ENCODE measurements around the gene TOR1B. TPM values are rescaled to one million over a fixed set of nuclear protein-coding genes. Genes with fewer than 3 reads are reported as not detected.

The TOR1B gene, protein sequence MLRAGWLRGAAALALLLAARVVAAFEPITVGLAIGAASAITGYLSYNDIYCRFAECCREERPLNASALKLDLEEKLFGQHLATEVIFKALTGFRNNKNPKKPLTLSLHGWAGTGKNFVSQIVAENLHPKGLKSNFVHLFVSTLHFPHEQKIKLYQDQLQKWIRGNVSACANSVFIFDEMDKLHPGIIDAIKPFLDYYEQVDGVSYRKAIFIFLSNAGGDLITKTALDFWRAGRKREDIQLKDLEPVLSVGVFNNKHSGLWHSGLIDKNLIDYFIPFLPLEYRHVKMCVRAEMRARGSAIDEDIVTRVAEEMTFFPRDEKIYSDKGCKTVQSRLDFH
- 32.8 and 39.5 TPM in 2 replicates for total RNA-seq

DNA sequence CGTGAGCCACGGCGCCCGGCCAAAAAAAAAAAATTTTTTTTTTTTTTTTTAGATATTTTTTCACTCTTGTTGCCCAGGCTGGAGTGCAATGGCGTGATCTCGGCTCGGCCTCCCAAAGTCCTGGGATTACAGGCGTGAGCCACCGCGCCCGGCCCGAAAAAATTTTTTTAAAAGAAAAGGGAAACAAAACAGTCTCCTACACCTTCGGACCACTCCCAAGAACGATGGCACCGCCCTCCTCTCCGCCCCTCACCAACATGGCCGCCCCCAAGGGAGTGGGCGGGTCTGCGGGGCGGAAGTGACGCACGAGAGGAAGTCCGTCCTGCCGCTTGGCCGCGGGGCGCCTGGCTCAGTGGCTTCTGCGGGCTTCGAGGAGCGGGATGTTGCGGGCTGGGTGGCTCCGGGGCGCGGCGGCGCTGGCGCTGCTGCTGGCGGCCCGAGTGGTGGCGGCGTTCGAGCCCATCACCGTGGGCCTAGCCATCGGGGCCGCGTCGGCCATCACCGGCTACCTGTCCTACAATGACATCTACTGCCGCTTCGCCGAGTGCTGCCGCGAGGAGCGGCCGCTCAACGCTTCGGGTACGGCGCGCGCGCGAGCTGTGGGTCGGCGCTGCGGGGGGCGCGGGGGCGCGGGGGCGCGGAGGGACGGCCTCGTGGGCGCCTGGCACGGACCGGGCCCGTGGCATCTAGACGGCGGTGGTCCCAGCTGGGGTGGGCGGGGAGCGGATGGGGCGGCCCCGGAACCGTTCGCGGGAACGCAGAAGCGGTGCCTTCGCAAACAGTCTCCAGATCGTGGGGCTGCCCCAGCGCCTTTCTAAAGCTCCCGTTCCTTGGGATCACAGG is at the start of gene TOR1B:
TOR1B (plus strand) TSS at position 352 of the 843 bp plus-strand sequence; CDS start at position 381, 29 bp downstream.
- TF ChIP-seq, protein P1, sequence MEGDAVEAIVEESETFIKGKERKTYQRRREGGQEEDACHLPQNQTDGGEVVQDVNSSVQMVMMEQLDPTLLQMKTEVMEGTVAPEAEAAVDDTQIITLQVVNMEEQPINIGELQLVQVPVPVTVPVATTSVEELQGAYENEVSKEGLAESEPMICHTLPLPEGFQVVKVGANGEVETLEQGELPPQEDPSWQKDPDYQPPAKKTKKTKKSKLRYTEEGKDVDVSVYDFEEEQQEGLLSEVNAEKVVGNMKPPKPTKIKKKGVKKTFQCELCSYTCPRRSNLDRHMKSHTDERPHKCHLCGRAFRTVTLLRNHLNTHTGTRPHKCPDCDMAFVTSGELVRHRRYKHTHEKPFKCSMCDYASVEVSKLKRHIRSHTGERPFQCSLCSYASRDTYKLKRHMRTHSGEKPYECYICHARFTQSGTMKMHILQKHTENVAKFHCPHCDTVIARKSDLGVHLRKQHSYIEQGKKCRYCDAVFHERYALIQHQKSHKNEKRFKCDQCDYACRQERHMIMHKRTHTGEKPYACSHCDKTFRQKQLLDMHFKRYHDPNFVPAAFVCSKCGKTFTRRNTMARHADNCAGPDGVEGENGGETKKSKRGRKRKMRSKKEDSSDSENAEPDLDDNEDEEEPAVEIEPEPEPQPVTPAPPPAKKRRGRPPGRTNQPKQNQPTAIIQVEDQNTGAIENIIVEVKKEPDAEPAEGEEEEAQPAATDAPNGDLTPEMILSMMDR (IDR thresholded peaks at IDR 0.05; ENCODE audit: insufficient read depth, low read length, poor library complexity, severe bottlenecking): no peak
- no peaks in the 10 kb centered on the region for H3K27me3 ChIP-seq (ENCODE audit: control insufficient read depth, insufficient read depth, low read length)
- H3K36me3 ChIP-seq (ENCODE audit: control insufficient read depth, insufficient read depth, low read length): peaks cover 1% of the 10 kb centered on the region
- peak within 1 kb of the TSS; percentile 71 for H3K4me3 ChIP-seq (ENCODE audit: low read depth, low read length)
- DNase-seq (ENCODE audit: low read depth): peak; percentile 49

DNA sequence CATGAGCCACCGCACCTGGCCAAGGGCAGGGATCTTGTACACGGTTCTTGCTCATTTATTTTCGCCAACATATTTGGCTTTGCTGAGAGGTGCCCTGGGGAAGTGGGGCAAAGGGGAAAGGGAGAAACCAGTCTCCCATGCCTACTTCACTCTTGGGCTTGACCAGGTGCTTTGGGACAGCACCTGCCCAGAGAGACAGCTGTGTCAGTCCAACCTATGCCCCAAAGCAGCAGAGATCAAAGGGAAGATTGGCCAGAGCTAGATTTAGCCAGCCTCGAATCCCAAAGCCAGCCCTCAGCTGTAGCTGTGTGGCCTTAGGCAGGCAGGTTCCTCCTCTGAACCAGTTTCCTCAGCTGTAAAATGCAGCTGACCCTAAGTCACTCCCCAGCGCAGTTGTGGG is 47.8 kb upstream of the TOR1B start:
- Histone ChIP-seq H3K4me3 (ENCODE audit: low read depth, low read length) (no peak overlapping the region), H3K27me3 (ENCODE audit: control insufficient read depth, insufficient read depth, low read length) (peaks cover 2% of the 10 kb centered on the region), H3K36me3 (ENCODE audit: control insufficient read depth, insufficient read depth, low read length) (no peaks in the 10 kb centered on the region)
- TF ChIP-seq, protein P1 (IDR thresholded peaks at IDR 0.05; ENCODE audit: insufficient read depth, low read length, poor library complexity, severe bottlenecking): no peak
- DNase-seq (ENCODE audit: low read depth): no peak

DNA sequence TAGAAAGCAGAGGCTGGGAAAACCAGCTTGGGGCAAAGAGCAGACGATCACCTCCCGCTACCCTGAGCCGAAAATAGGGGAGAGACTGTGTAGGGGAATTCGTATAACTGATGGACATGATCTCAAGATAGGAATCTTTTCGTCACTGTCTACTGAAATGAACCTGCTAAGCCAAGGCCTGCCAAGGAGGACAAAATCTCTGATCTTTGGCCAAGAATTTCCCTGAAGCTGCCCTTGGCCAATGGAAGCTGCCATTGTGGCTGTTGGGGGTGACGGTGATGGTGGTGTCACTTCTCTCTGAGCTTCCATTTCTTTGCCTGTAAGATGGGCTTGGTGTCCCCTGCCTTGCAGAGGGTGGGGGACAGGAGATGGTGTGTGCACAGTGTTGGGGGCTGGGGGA is 46.8 kb upstream of the TOR1B start:
- DNase-seq (ENCODE audit: low read depth): no peak
- no peaks in the 10 kb centered on the region for H3K36me3 ChIP-seq (ENCODE audit: control insufficient read depth, insufficient read depth, low read length)
- no peak overlapping the region for H3K4me3 ChIP-seq (ENCODE audit: low read depth, low read length)
- TF ChIP-seq, protein P1 (IDR thresholded peaks at IDR 0.05; ENCODE audit: insufficient read depth, low read length, poor library complexity, severe bottlenecking): no peak
- H3K27me3 ChIP-seq (ENCODE audit: control insufficient read depth, insufficient read depth, low read length): peaks cover 2% of the 10 kb centered on the region

DNA sequence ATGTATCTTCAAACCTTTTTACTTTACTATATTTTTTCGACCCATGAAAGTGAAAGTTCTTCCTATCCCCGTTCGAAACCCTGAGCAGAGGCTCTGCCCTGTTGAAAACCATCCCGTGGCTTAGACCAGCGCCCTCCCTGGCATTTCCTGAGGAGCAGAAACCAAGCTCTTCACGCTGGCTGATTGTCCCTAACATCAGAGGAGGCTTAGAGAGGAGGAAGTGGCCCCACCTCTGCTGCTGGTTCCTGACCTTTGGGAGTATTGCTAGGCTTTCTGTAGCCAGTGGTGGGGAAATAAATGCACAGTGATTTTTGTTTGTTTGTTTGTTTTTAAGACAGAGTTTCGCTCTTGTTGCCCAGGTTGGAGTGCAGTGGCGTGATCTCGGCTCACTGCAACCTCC is 45.9 kb upstream of the TOR1B start:
- Histone ChIP-seq H3K36me3 (ENCODE audit: control insufficient read depth, insufficient read depth, low read length) (no peaks in the 10 kb centered on the region), H3K4me3 (ENCODE audit: low read depth, low read length) (no peak overlapping the region), H3K27me3 (ENCODE audit: control insufficient read depth, insufficient read depth, low read length) (peaks cover 2% of the 10 kb centered on the region)
- DNase-seq (ENCODE audit: low read depth): no peak
- TF ChIP-seq, protein P1 (IDR thresholded peaks at IDR 0.05; ENCODE audit: insufficient read depth, low read length, poor library complexity, severe bottlenecking): no peak

DNA sequence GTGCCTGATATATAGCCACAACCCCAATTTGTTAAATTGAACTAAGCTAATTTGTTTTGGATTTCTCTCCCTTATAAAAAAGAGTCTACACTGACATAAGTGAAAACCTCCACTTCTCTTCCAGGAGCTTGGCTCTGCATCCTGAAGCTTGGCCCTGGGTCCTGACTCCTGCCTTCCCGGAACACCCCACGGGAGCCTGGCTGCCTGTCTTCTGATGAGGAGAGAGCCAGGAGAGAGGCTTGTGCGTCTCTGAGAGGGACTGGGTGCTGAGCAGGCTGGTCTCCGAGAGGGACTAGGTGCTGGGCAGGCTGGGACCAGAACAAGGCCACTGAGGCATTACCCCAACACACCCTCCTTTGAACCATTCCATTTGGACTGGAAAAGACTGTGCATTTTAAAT is 43.7 kb upstream of the TOR1B start:
- no peak for DNase-seq (ENCODE audit: low read depth)
- no peak overlapping the region for H3K4me3 ChIP-seq (ENCODE audit: low read depth, low read length)
- peaks cover 2% of the 10 kb centered on the region for H3K27me3 ChIP-seq (ENCODE audit: control insufficient read depth, insufficient read depth, low read length)
- H3K36me3 ChIP-seq (ENCODE audit: control insufficient read depth, insufficient read depth, low read length): no peaks in the 10 kb centered on the region
- TF ChIP-seq, protein P1 (IDR thresholded peaks at IDR 0.05; ENCODE audit: insufficient read depth, low read length, poor library complexity, severe bottlenecking): no peak
